ENCODE results near the gene ZNF358. TPM values are rescaled to one million over a fixed set of nuclear protein-coding genes. Genes with fewer than 3 reads are reported as not detected.

ZNF358 gene
- total and polyA plus RNA-seq, 2 of the 13 experiments (the other 11 are each of a cell fraction or from before 2014, with no cell fraction given), result 9.1 to 37.0 TPM

GRCh38 chr19:7500811-7501450 lies 15.0 kb upstream of the ZNF358 start (continued):
- 0 out of 2 replicates have a peak, but pooled peaks have one; percentile 23 for TF ChIP-seq ZNF512 (CRISPR knock-in tag; IDR thresholded peaks at IDR 0.05)
- TF ChIP-seq ZNF629 (CRISPR knock-in tag; conservative IDR thresholded peaks at IDR 0.05), result no peak; the same call in 1 of the 2 replicates
- TF ChIP-seq GTF3A (CRISPR knock-in tag; conservative IDR thresholded peaks at IDR 0.05), result no peak
- TF ChIP-seq ZBTB39 (CRISPR knock-in tag; IDR thresholded peaks at IDR 0.05), result no peak
- no peak for TF ChIP-seq ZC3H4 (CRISPR knock-in tag; IDR thresholded peaks at IDR 0.05; ENCODE audit: borderline replicate concordance)
- TF ChIP-seq ZNF589 (CRISPR knock-in tag; conservative IDR thresholded peaks at IDR 0.05), result peak; percentile 81; the same call in 1 of the 2 replicates
- no peak for TF ChIP-seq SMAD3 (CRISPR knock-in tag; IDR thresholded peaks at IDR 0.05)
- TF ChIP-seq ZNF34 (CRISPR knock-in tag; IDR thresholded peaks at IDR 0.05; ENCODE audit: borderline replicate concordance), result 0 out of 2 replicates have a peak, but pooled peaks have one; percentile 33
- TF ChIP-seq ZNF614 (CRISPR knock-in tag; IDR thresholded peaks at IDR 0.05; ENCODE audit: borderline replicate concordance), result no peak
- TF ChIP-seq ZNF260 (CRISPR knock-in tag; IDR thresholded peaks at IDR 0.05; ENCODE audit: borderline replicate concordance, low read depth), result no peak
- TF ChIP-seq ZNF615 (CRISPR knock-in tag; IDR thresholded peaks at IDR 0.05; ENCODE audit: borderline replicate concordance), result no peak
- TF ChIP-seq NFYB (CRISPR knock-in tag; IDR thresholded peaks at IDR 0.05), result 0 out of 2 replicates have a peak, but pooled peaks have one; percentile 13
- peak; percentile 47; the same call in 1 of the 2 replicates for TF ChIP-seq SRY (CRISPR knock-in tag; IDR thresholded peaks at IDR 0.05)
- TF ChIP-seq ATM (IDR thresholded peaks at IDR 0.05; ENCODE audit: borderline replicate concordance), result no peak
- TF ChIP-seq ZSCAN21 (CRISPR knock-in tag; IDR thresholded peaks at IDR 0.05; ENCODE audit: borderline replicate concordance), result peak; percentile 53; the same call in 1 of the 2 replicates
- no peak for TF ChIP-seq HIC2 (CRISPR knock-in tag; IDR thresholded peaks at IDR 0.05; ENCODE audit: low read depth)
- TF ChIP-seq DMAP1 (CRISPR knock-in tag; IDR thresholded peaks at IDR 0.05), result no peak
- TF ChIP-seq SIN3A (IDR thresholded peaks at IDR 0.05; ENCODE audit: borderline replicate concordance, low read depth, low read length), result no peak
- TF ChIP-seq ELF1 (CRISPR knock-in tag; IDR thresholded peaks at IDR 0.05), result no peak
- TF ChIP-seq TBX2 (CRISPR knock-in tag; IDR thresholded peaks at IDR 0.05; ENCODE audit: borderline replicate concordance), result peak; percentile 60; the same call in 1 of the 2 replicates
- peak; percentile 53 for TF ChIP-seq ZNF274 (CRISPR knock-in tag; IDR thresholded peaks at IDR 0.05)
- peak; percentile 67 for TF ChIP-seq ZFY (CRISPR knock-in tag; IDR thresholded peaks at IDR 0.05)
- TF ChIP-seq RNF219 (CRISPR knock-in tag; IDR thresholded peaks at IDR 0.05), result no peak

Data from HepG2 (cell line).